H9 (cell line): ENCODE measurements around the gene ROM1. TPM values are rescaled to one million over a fixed set of nuclear protein-coding genes. Genes with fewer than 3 reads are reported as not detected.

ENCODE experiments used
- DNase-seq: peaks from one replicate; pipeline ENCODE4 v3.0.0-alpha.2; 2017
- H2AFZ ChIP-seq: one replicate; pipeline ENCODE4 v1.6.1; 2013; ENCODE audit warnings: mild to moderate bottlenecking, low read length, control low read depth, moderate library complexity
- H2AK5ac ChIP-seq: 2 replicates; pipeline ENCODE4 v1.6.1; 2013; ENCODE audit warnings: low read length, control low read depth, mixed read lengths; ENCODE audit not compliant: insufficient read length
- H2BK120ac ChIP-seq: one replicate; pipeline ENCODE4 v1.6.1; 2013; ENCODE audit warnings: low read depth, mild to moderate bottlenecking, low read length, control low read depth, inconsistent platforms; ENCODE audit not compliant: poor library complexity, severe bottlenecking
- H2BK12ac ChIP-seq: 2 replicates; pipeline ENCODE4 v1.6.1; 2013; ENCODE audit warnings: low read length, control low read depth, mixed read lengths, low read depth; ENCODE audit not compliant: insufficient read length
- H2BK15ac ChIP-seq: 2 replicates; pipeline ENCODE4 v1.6.1; 2013; ENCODE audit warnings: low read depth, low read length, control low read depth
- H2BK20ac ChIP-seq: one replicate; pipeline ENCODE4 v1.6.1; 2013; ENCODE audit warnings: low read depth, mild to moderate bottlenecking, low read length, control low read depth, inconsistent platforms; ENCODE audit not compliant: poor library complexity, severe bottlenecking
- H2BK5ac ChIP-seq: 2 replicates; pipeline ENCODE4 v1.6.1; 2013; ENCODE audit warnings: low read length, control low read depth, mixed read lengths; ENCODE audit not compliant: insufficient read length
- H3K14ac ChIP-seq: 2 replicates; pipeline ENCODE4 v1.6.1; 2013; ENCODE audit warnings: low read length, control low read depth; ENCODE audit not compliant: insufficient read depth
- H3K18ac ChIP-seq: 2 replicates; pipeline ENCODE4 v1.6.1; 2013; ENCODE audit warnings: low read depth, mild to moderate bottlenecking, mixed read lengths, low read length, control low read depth; ENCODE audit not compliant: insufficient read length
- H3K23ac ChIP-seq: 2 replicates; pipeline ENCODE4 v1.6.1; 2013; ENCODE audit warnings: low read length, control low read depth, mixed read lengths, low read depth; ENCODE audit not compliant: insufficient read length
- H3K23me2 ChIP-seq: 2 replicates; pipeline ENCODE4 v1.6.1; 2013; ENCODE audit warnings: low read depth, mild to moderate bottlenecking, mixed read lengths, low read length, control low read depth; ENCODE audit not compliant: insufficient read length, poor library complexity, severe bottlenecking
- H3K27ac ChIP-seq: 2 replicates; pipeline ENCODE4 v1.5.1; 2013; ENCODE audit warnings: low read length, control low read depth, mixed read lengths, low read depth; ENCODE audit not compliant: insufficient read length
- H3K27me3 ChIP-seq: 2 replicates; pipeline ENCODE4 v1.6.1; 2013; ENCODE audit warnings: low read length, control low read depth, inconsistent platforms; ENCODE audit not compliant: insufficient read depth
- H3K4ac ChIP-seq: 2 replicates; pipeline ENCODE4 v1.6.1; 2013; ENCODE audit warnings: low read depth, mild to moderate bottlenecking, control low read depth, inconsistent platforms, low read length, moderate library complexity
- H3K4me1 ChIP-seq: 2 replicates; pipeline ENCODE4 v1.6.1; 2013; ENCODE audit warnings: low read length, control low read depth, inconsistent platforms; ENCODE audit not compliant: insufficient read depth
- H3K4me2 ChIP-seq: 2 replicates; pipeline ENCODE4 v1.6.1; 2013; ENCODE audit warnings: low read length, control low read depth, mixed read lengths; ENCODE audit not compliant: insufficient read length, insufficient read depth
- H3K56ac ChIP-seq: 2 replicates; pipeline ENCODE4 v1.6.1; 2013; ENCODE audit warnings: low read depth, mild to moderate bottlenecking, mixed read lengths, low read length, control low read depth; ENCODE audit not compliant: insufficient read length
- H3K79me1 ChIP-seq: 2 replicates; pipeline ENCODE4 v1.6.1; 2013; ENCODE audit warnings: low read depth, mild to moderate bottlenecking, moderate library complexity, low read length, control low read depth, inconsistent platforms; ENCODE audit not compliant: insufficient read depth, poor library complexity, severe bottlenecking
- H3K79me2 ChIP-seq: 2 replicates; pipeline ENCODE4 v1.6.1; 2013; ENCODE audit warnings: low read length, control low read depth, inconsistent platforms; ENCODE audit not compliant: insufficient read depth
- H3K9ac ChIP-seq: 2 replicates; pipeline ENCODE4 v1.6.1; 2013; ENCODE audit warnings: low read length, control low read depth, mixed read lengths; ENCODE audit not compliant: insufficient read length; ENCODE audit errors: extremely low read depth
- H3K9me3 ChIP-seq: one replicate; pipeline ENCODE4 v1.6.1; 2013; ENCODE audit warnings: low read depth, low read length, inconsistent platforms; ENCODE audit not compliant: control insufficient read depth
- H3T11ph ChIP-seq: one replicate; pipeline ENCODE4 v1.6.1; 2013; ENCODE audit warnings: mild to moderate bottlenecking, low read length, control low read depth, inconsistent platforms
- H4K20me1 ChIP-seq: one replicate; pipeline ENCODE4 v1.6.1; 2013; ENCODE audit not compliant: control insufficient read depth, insufficient read length, insufficient read depth
- H4K5ac ChIP-seq: 2 replicates; pipeline ENCODE4 v1.6.1; 2013; ENCODE audit warnings: low read depth, mild to moderate bottlenecking, mixed read lengths, low read length, control low read depth; ENCODE audit not compliant: insufficient read length
- H4K8ac ChIP-seq: replicated peaks from 2 replicates; pipeline ENCODE4 v1.6.1; 2013; ENCODE audit warnings: low read length, control low read depth, mixed read lengths, low read depth; ENCODE audit not compliant: insufficient read length
- H4K91ac ChIP-seq: 2 replicates; pipeline ENCODE4 v1.6.1; 2013; ENCODE audit warnings: low read depth, mild to moderate bottlenecking, moderate library complexity, mixed read lengths, low read length, control low read depth; ENCODE audit not compliant: insufficient read length
- H3K27ac Mint-ChIP-seq, 3 experiments: 2 replicates in 2 of 3; 3 replicates in 1 of 3; pipeline ENCODE4 v1.8.0; 2020 to 2021; ENCODE audit warnings: mixed read lengths in 3 of 3, mild to moderate bottlenecking in 1 of 3, moderate library complexity in 1 of 3
- H3K27me3 Mint-ChIP-seq: 2 replicates; pipeline ENCODE4 v1.8.0; 2021; ENCODE audit warnings: low read depth, mild to moderate bottlenecking, moderate library complexity, mixed read lengths
- H3K36me3 Mint-ChIP-seq, 3 experiments: 2 replicates in 2 of 3; 3 replicates in 1 of 3; pipeline ENCODE4 v1.8.0; 2020 to 2021; ENCODE audit warnings: low read depth in 3 of 3, mixed read lengths in 3 of 3; ENCODE audit not compliant: insufficient read depth in 1 of 3
- H3K4me1 Mint-ChIP-seq, 2 experiments: 2 replicates each; pipeline ENCODE4 v1.8.0; 2020; ENCODE audit warnings: mixed read lengths in 2 of 2
- H3K4me3 Mint-ChIP-seq, 2 experiments: 2 replicates in 1 of 2; 3 replicates in 1 of 2; pipeline ENCODE4 v1.8.0; 2020 to 2021; ENCODE audit warnings: mild to moderate bottlenecking in 2 of 2, mixed read lengths in 2 of 2, moderate library complexity in 1 of 2
- H3K9me3 Mint-ChIP-seq, 2 experiments: 2 replicates in 1 of 2; 3 replicates in 1 of 2; pipeline ENCODE4 v1.8.0; 2020; ENCODE audit warnings: mild to moderate bottlenecking in 2 of 2, mixed read lengths in 2 of 2, moderate library complexity in 1 of 2
- CTCF ChIP-seq: fragments of 200-600 bp; sonication (generic); conservative IDR thresholded peaks from 3 replicates; pipeline ENCODE4 v1.8.0; 2021; ENCODE audit warnings: antibody characterized with exemption, mild to moderate bottlenecking
- WGBS: extraction: QIAGEN DNeasy Blood & Tissue Kit; methylation state at CpG from one replicate; pipeline ENCODE4 v1.1.7; 2013; ENCODE audit warnings: missing lambda C conversion rate, low lambda C conversion rate, mixed read lengths; ENCODE audit not compliant: insufficient read length; ENCODE audit errors: extremely low coverage; 5-methylcytosine and 5-hydroxymethylcytosine counted together
- total RNA-seq: library from RNA; stranded (reverse); gene quantifications from 2 replicates; pipeline ENCODE4 v1.2.1, GENCODE V29; 2021

The ROM1 gene
- total RNA-seq, 1 experiment from 2014 or later, result 0.79 TPM

- no CpG with 5 or more reads among the region's 4 CpGs for WGBS
- H3K79me1 ChIP-seq, result no peaks in the 10 kb centered on the region
- H3K27me3 ChIP-seq, result peaks cover 11% of the 10 kb centered on the region; the same call in 1 of the 2 replicates
- DNase-seq, result no peak
- no peak overlapping the region for H3K9ac ChIP-seq
- H3K14ac ChIP-seq, result no peak overlapping the region
- no peak overlapping the region for H4K5ac ChIP-seq
- no peak overlapping the region for H2BK20ac ChIP-seq
- Mint-ChIP-seq H3K9me3 (no peaks in the 10 kb centered on the region), H3K27ac (peak overlapping the region; percentile 50 to 85 (median 76); a peak in 4 of 7 replicates), H3K27me3 (peaks cover 24% of the 10 kb centered on the region), H3K36me3 (peaks cover 8 to 23% (median 13%) of the 10 kb centered on the region in 3 experiments; a peak in 6 of 7 replicates), H3K4me3 (peak overlapping the region in 1 of 2 experiments; percentile 19; a peak in 1 of 5 replicates), H3K4me1 (peaks cover 39 to 66% of the 10 kb centered on the region in 2 experiments)
- H4K91ac ChIP-seq, result no peak overlapping the region
- H2BK15ac ChIP-seq, result no peak overlapping the region
- no peak overlapping the region for H2BK5ac ChIP-seq
- no peaks in the 10 kb centered on the region for H3K9me3 ChIP-seq
- H4K20me1 ChIP-seq, result peaks cover 2% of the 10 kb centered on the region
- no peaks in the 10 kb centered on the region for H3K79me2 ChIP-seq
- H3K18ac ChIP-seq, result no peak overlapping the region
- H3K23me2 ChIP-seq, result peaks cover 15% of the 10 kb centered on the region
- 0 out of 2 replicates have a peak, but pooled peaks cover 2% of the 10 kb centered on the region for H3K4me1 ChIP-seq
- H3K23ac ChIP-seq, result no peak overlapping the region
- no peak overlapping the region for H3K27ac ChIP-seq
- H3K4ac ChIP-seq, result no peak overlapping the region
- no peak overlapping the region for H2AFZ ChIP-seq
- no peak overlapping the region for H3K4me2 ChIP-seq
- H2BK120ac ChIP-seq, result no peak overlapping the region
- H2BK12ac ChIP-seq, result no peak overlapping the region
- H3T11ph ChIP-seq, result no peak overlapping the region
- TF ChIP-seq CTCF, result no peak
- no peak overlapping the region for H4K8ac ChIP-seq
- H3K56ac ChIP-seq, result no peak overlapping the region
- H2AK5ac ChIP-seq, result no peak overlapping the region
These were observed 5.3 kb upstream of the ROM1 start for GRCh38 chr11:62607714-62608113.
